Activated CD4-positive, alpha-beta T cell treated with anti-CD3 and anti-CD28 coated beads, Interleukin-2, amount 10 ng/mL, durations not matched to agents 24 days and 14 days (primary cell): ENCODE measurements around the gene MYH10. TPM values are rescaled to one million over a fixed set of nuclear protein-coding genes. Genes with fewer than 3 reads are reported as not detected.
A peak's percentile ranks its signal among the peaks of the same experiment; 100 is the strongest.

ENCODE experiments used
- DNase-seq: peaks from one replicate; pipeline ENCODE4 v3.0.0; 2022
- H3K27ac Mint-ChIP-seq: one replicate; pipeline ENCODE4 v1.8.0; 2022; ENCODE audit warnings: mild to moderate bottlenecking, mixed read lengths
- H3K27me3 Mint-ChIP-seq: one replicate; pipeline ENCODE4 v1.8.0; 2022; ENCODE audit warnings: mixed read lengths
- H3K36me3 Mint-ChIP-seq: one replicate; pipeline ENCODE4 v1.8.0; 2022; ENCODE audit warnings: low read depth, mild to moderate bottlenecking, mixed read lengths
- H3K4me1 Mint-ChIP-seq: one replicate; pipeline ENCODE4 v1.8.0; 2021; ENCODE audit warnings: mixed read lengths
- H3K4me3 Mint-ChIP-seq: one replicate; pipeline ENCODE4 v1.8.0; 2022; ENCODE audit warnings: mild to moderate bottlenecking, moderate library complexity, mixed read lengths
- H3K9me3 Mint-ChIP-seq: one replicate; pipeline ENCODE4 v1.8.0; 2021; ENCODE audit warnings: mixed read lengths
- intact Hi-C: fragments of 100-400 bp; cut with micrococcal nuclease; formaldehyde crosslinking; loops from one replicate; pipeline ENCODE4 v1.15.1; 2023
- total RNA-seq: library from RNA; stranded (reverse); gene quantifications from 2 replicates; pipeline ENCODE4 v1.2.3, GENCODE V29; 2022

The MYH10 gene
- total RNA-seq, 1 donor from 2014 or later, result 19.4 TPM

DNA sequence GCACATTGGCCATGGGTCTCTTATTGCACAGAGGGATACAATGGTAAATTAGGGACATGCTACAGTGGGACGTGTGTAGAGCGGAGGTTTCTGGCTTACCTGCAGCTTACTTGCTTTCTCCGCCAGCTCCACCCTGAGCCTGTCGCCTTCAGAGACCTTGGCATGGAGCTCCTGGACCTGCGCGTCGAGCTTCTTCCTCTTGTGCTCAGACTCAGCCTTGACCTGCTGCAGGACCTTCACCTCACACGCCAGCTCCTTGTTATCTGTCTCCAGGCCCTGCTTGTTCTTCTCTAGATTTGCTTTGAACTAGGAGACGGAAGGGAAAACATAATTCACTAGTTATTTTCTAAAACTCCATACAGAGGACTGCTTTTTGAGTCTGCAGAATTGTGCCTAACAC, 131.4 kb downstream of the MYH10 start:
- intact Hi-C loops, result no loop called here
- H3K9me3 Mint-ChIP-seq, result no peaks in the 10 kb centered on the region
- H3K4me1 Mint-ChIP-seq, result peaks cover 2% of the 10 kb centered on the region
- no peak overlapping the region for H3K4me3 Mint-ChIP-seq
- no peaks in the 10 kb centered on the region for H3K27me3 Mint-ChIP-seq
- H3K36me3 Mint-ChIP-seq, result no peaks in the 10 kb centered on the region
- no peak for DNase-seq
- H3K27ac Mint-ChIP-seq, result no peak overlapping the region

DNA sequence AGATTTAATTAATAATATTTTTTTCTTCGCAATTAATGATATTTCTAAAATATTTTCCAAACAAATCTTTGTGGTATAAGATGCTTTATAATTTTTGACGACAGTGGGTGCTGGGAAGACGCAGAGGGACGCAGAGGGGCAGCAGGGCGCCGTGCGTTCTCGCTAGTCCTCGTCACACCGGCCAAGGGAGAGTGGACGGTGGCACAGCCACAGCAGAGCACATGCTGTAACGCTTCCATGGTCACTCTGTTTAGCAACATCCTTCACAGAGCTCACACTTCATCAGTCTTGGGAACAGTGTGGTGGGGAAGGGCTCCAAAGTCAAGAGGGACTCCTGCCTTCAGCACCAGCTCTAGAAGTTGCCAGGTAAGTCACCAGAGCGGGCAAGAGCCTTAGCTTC, 134.4 kb downstream of the MYH10 start:
- H3K27ac Mint-ChIP-seq, result no peak overlapping the region
- H3K4me1 Mint-ChIP-seq, result peaks cover 2% of the 10 kb centered on the region
- H3K36me3 Mint-ChIP-seq, result peaks cover 3% of the 10 kb centered on the region
- no peaks in the 10 kb centered on the region for H3K9me3 Mint-ChIP-seq
- no peak overlapping the region for H3K4me3 Mint-ChIP-seq
- no peaks in the 10 kb centered on the region for H3K27me3 Mint-ChIP-seq
- intact Hi-C loops, result no loop called here
- DNase-seq, result no peak

DNA sequence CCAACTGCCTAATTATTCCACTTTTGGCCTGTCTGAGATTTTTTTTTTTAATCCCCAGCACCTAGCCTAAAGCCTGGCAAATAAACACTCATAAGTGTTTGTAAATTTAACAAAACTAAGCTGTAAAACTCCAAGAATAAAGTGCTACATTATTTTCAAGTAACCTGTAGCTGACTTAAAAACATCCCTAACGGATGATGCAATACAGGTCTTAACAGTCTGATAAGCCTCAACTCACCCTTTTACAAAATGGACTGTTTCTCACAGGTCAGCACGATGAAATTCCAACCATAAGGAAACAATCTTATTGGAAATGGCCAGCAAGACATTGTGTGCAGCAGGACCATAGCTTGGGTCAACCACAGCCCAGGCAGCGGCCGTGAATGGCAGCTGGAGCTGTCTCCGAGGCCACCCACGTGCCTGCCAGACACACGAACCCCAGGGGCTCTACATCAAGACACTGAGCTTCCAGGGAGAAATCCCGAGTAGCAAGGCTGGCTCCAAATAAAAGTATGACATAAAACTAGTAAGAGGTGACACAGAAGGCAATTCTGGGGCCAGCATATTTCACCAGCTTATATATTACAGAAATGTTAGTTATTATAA, 135.9 kb downstream of the MYH10 start:
- no peak overlapping the region for H3K4me3 Mint-ChIP-seq
- DNase-seq, result no peak
- no peaks in the 10 kb centered on the region for H3K9me3 Mint-ChIP-seq
- intact Hi-C loops, result no loop called here
- H3K27me3 Mint-ChIP-seq, result no peaks in the 10 kb centered on the region
- peaks cover 5% of the 10 kb centered on the region for H3K36me3 Mint-ChIP-seq
- no peak overlapping the region for H3K27ac Mint-ChIP-seq
- peaks cover 2% of the 10 kb centered on the region for H3K4me1 Mint-ChIP-seq

DNA sequence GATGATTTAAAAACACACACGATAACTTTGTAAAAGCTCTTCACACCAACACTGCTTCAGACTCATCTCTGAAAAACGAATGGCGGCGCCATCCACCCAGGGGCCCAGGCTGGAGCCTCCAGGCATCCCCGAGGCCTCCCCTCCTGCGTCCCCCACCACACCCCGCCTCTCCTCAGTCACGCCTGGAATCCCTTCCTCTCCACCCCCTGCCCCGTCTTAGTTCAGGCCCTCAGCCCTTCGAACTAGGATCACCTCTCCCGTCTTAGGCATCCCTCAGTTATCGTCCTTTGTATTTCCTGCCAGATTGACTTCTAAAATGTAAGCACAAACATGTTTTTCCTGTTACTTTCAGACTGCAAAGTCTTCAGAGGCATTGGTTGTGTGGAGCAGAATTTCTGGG, 136.5 kb downstream of the MYH10 start:
- Mint-ChIP-seq H3K27me3 (no peaks in the 10 kb centered on the region), H3K4me1 (no peaks in the 10 kb centered on the region), H3K36me3 (peaks cover 5% of the 10 kb centered on the region), H3K27ac (no peak overlapping the region), H3K9me3 (no peaks in the 10 kb centered on the region), H3K4me3 (no peak overlapping the region)
- DNase-seq, result no peak
- intact Hi-C loops, result no loop called here

DNA sequence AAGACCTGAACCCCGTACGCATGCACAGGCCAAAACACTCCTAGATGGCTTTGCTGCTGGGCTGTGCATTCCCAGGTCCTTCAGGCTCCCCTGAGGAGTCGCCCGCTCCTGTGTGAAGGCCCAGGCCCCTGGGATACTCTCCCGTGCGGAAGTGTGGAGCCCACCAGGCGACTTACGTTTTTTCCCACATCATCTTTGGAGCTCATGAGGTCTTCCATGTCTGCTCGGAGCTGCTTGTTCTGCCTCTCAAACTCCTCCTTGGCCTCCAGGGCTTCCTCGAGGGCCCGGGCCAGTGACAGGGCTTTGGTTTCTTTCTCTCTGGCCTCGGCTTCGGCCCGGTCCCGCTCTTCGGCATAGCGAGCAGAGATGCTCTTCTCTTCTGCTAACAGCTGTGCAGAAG, 138.4 kb downstream of the MYH10 start:
- H3K4me1 Mint-ChIP-seq, result no peaks in the 10 kb centered on the region
- H3K27ac Mint-ChIP-seq, result no peak overlapping the region
- no peaks in the 10 kb centered on the region for H3K27me3 Mint-ChIP-seq
- H3K4me3 Mint-ChIP-seq, result no peak overlapping the region
- no peak for DNase-seq
- H3K36me3 Mint-ChIP-seq, result peaks cover 8% of the 10 kb centered on the region
- H3K9me3 Mint-ChIP-seq, result no peaks in the 10 kb centered on the region
- intact Hi-C loops, result no loop called here

DNA sequence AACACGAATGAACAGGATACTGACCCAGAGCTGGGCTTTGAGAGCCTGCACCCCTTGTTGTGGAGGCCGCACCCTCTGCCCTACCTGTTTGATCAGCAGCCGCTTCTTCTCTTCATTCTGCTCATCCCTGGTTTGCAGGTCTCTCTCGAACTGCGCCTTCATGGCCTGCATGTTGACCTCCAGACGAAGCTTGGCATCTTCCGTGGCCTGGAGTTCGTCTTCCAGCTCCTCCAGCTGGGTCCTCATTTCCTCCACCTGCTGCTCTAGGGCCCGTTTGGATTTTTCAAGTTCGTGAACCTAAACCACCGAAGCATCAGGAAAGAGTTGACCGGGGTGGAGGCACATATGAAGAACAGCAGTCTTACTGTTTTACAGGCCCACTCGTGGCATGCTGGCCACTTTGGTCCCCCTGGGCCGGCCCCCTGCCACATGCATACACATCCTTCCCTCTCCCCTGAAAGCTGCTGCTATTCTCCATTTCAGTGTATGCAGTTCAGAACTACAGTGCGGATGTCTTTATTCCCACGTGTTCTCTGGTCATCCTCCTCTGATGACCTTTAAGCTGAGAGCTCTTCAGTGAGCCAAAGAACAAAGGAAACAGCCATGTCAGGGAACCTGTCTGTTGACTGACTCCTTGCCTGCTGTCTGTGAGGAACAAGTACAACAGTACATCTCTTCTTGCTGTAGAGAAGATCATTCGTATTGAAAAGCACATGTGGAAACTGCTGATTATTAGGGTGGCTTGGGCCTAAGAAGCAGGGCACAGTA, 140.1 kb downstream of the MYH10 start:
- H3K4me1 Mint-ChIP-seq, result no peaks in the 10 kb centered on the region
- H3K36me3 Mint-ChIP-seq, result peaks cover 16% of the 10 kb centered on the region
- no peak overlapping the region for H3K27ac Mint-ChIP-seq
- DNase-seq, result no peak
- no peak overlapping the region for H3K4me3 Mint-ChIP-seq
- no peaks in the 10 kb centered on the region for H3K27me3 Mint-ChIP-seq
- intact Hi-C loops, result no loop called here
- H3K9me3 Mint-ChIP-seq, result no peaks in the 10 kb centered on the region

DNA sequence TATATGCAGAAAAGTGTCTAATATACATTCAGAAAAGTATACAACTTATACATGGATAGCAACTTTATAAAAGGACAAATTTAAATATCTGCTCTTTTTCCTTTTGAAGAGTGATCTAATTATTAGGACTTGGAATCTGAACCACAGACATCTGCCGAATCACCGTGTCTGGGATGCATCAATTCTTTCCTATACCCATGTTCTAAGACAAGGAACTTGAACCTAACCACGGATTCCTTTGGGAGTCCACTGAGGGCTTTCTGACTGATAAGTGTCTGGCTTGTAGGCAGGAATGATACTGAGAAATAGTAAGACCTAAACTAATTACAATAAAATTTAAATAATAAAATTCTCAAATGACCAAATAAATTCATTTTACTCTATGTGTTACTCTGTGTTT, 140.7 kb downstream of the MYH10 start:
- H3K27ac Mint-ChIP-seq, result no peak overlapping the region
- H3K36me3 Mint-ChIP-seq, result peaks cover 18% of the 10 kb centered on the region
- H3K4me1 Mint-ChIP-seq, result no peaks in the 10 kb centered on the region
- no peak overlapping the region for H3K4me3 Mint-ChIP-seq
- no peaks in the 10 kb centered on the region for H3K27me3 Mint-ChIP-seq
- H3K9me3 Mint-ChIP-seq, result no peaks in the 10 kb centered on the region
- intact Hi-C loops, result no loop called here
- DNase-seq, result no peak

DNA sequence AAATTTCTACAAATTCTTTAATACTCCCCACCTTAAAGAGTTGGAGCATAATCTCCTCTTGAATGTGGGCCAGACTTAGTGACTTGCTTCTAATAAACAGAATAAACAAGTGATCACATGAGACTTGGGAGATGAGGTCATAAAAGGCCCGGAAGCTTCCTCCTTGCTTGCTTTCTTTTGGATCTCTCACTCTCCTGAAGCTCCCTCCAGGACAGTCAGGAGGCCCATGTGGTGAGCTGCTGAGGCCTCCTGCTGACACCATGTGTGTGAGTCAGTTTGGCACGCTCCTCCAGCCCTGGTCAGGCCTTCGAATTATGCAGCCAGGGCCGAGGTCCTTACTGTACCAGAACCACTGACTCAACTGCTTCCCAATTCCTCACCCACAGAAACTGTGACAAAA, 141.6 kb downstream of the MYH10 start:
- DNase-seq, result no peak
- H3K36me3 Mint-ChIP-seq, result peaks cover 23% of the 10 kb centered on the region
- H3K27ac Mint-ChIP-seq, result no peak overlapping the region
- intact Hi-C loops, result no loop called here
- H3K27me3 Mint-ChIP-seq, result no peaks in the 10 kb centered on the region
- H3K4me1 Mint-ChIP-seq, result no peaks in the 10 kb centered on the region
- H3K4me3 Mint-ChIP-seq, result no peak overlapping the region
- H3K9me3 Mint-ChIP-seq, result no peaks in the 10 kb centered on the region

DNA sequence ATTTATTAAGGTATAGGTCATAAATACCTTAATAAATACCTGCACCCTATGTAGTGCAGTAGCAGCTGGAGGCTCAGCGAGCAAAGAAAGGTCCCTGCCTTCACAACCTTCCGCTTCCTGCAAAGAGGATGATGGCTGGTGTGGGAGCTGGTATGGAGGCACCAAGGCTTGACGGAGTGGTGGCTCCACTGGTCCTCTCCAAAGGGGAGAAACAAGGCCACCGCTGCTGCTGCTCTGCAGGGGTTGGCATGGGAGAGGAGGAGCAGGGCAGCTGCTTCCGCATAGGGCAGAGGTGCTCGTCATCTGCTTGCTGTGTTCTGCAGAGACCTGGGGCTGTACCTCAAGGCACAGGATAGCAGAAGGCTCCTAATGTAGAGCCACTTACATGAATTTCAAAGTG, 142.0 kb downstream of the MYH10 start:
- H3K4me3 Mint-ChIP-seq, result no peak overlapping the region
- no peaks in the 10 kb centered on the region for H3K9me3 Mint-ChIP-seq
- H3K27ac Mint-ChIP-seq, result no peak overlapping the region
- intact Hi-C loops, result no loop called here
- H3K36me3 Mint-ChIP-seq, result peaks cover 27% of the 10 kb centered on the region
- DNase-seq, result no peak
- H3K27me3 Mint-ChIP-seq, result no peaks in the 10 kb centered on the region
- H3K4me1 Mint-ChIP-seq, result no peaks in the 10 kb centered on the region

DNA sequence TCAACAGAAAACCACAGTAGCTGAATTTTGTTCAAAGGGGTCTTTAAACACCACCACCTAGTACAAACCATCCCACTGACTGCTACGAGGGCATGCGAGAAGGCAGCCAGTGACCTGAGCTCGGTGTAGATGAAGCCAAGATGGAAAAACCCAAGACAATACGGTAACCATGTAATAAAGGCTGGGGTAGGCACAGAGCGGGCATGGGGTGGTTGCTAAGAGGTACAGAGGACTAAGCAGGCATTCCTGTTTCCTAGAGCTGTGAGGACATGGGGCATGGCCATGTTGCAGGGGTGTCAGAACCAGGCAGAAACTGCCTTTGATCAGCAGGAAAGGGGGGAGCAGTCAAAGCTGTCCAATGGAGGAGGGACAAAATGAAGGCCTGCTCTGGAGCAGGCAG, 142.8 kb downstream of the MYH10 start:
- no peaks in the 10 kb centered on the region for H3K4me1 Mint-ChIP-seq
- H3K4me3 Mint-ChIP-seq, result no peak overlapping the region
- H3K27ac Mint-ChIP-seq, result peak overlapping the region; percentile 55
- peaks cover 34% of the 10 kb centered on the region for H3K36me3 Mint-ChIP-seq
- no peaks in the 10 kb centered on the region for H3K27me3 Mint-ChIP-seq
- peaks cover 5% of the 10 kb centered on the region for H3K9me3 Mint-ChIP-seq
- intact Hi-C loops, result no loop called here
- DNase-seq, result no peak

DNA sequence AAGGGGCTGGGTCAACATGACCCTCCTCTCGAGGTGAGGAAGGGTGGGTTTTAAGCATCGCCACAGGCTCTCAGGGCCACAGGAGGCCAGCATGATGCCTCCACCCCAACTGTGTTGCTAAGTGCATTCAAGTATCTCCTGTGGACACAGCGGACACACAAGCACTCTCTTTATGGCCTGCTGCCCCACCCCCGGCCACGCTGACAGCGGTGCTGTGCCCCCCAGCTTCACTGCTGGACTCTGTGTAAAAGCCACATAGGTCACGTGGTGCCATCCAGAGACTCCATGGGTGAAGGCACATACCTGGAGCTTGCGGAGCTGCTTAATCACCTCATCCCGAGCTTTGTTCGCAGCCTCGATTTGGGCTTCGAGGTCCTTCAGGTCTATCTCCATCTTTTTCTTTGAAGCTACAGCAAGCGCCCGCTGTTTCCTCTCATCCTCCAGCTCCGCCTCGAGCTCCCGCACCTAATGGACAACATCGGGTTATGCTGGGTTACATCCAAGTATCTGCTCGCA, 143.3 kb downstream of the MYH10 start:
- intact Hi-C loops, result no loop called here
- H3K27ac Mint-ChIP-seq, result no peak overlapping the region
- H3K4me3 Mint-ChIP-seq, result no peak overlapping the region

DNA sequence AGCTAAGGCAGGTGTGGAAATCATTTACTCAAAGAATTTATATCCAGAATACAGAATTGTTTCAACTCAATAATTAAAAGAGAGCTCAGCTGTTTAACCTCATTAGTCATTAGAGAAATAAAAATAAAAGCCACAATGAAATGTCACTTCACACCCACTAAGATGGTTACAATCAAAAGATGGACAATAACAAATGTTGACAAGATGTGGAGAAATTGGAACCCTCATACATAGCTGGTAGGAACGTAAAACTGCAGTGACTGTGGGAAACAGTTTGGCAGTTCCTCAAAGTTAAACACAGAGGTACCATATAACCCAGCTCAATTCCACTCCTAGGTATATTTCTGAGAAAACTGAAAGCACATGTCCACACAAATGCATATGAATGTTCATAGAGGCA, 145.0 kb downstream of the MYH10 start:
- Mint-ChIP-seq H3K9me3 (peaks cover 6% of the 10 kb centered on the region), H3K27me3 (no peaks in the 10 kb centered on the region), H3K36me3 (peaks cover 50% of the 10 kb centered on the region), H3K27ac (no peak overlapping the region), H3K4me1 (no peaks in the 10 kb centered on the region), H3K4me3 (no peak overlapping the region)
- intact Hi-C loops, result no loop called here
- no peak for DNase-seq

More for the DNA sequence above, 143.3 kb downstream of the MYH10 start:
- no peaks in the 10 kb centered on the region for H3K27me3 Mint-ChIP-seq
- DNase-seq, result no peak
- H3K9me3 Mint-ChIP-seq, result peaks cover 6% of the 10 kb centered on the region
- H3K36me3 Mint-ChIP-seq, result peaks cover 40% of the 10 kb centered on the region
- H3K4me1 Mint-ChIP-seq, result no peaks in the 10 kb centered on the region

DNA sequence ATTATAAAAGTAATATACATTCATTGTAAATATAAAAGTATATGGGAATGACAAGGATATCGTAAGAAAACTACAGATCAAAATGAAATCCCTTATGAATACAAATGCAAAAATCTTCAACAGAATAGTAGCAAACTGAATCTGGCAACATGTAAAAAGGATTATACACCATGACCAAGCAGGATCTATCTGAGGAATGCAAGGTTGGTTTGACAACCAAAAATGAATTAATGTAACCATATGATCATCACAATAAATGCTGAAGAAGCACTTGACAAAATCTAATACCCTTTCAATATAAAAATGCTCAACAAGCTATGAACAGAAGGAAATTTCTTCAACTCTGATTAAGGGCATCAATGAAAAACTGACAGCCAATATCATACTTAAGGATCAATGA, 146.1 kb downstream of the MYH10 start:
- Mint-ChIP-seq H3K27me3 (no peaks in the 10 kb centered on the region), H3K4me1 (no peaks in the 10 kb centered on the region), H3K27ac (no peak overlapping the region), H3K9me3 (peaks cover 6% of the 10 kb centered on the region), H3K4me3 (no peak overlapping the region), H3K36me3 (peaks cover 48% of the 10 kb centered on the region)
- DNase-seq, result no peak
- intact Hi-C loops, result no loop called here

DNA sequence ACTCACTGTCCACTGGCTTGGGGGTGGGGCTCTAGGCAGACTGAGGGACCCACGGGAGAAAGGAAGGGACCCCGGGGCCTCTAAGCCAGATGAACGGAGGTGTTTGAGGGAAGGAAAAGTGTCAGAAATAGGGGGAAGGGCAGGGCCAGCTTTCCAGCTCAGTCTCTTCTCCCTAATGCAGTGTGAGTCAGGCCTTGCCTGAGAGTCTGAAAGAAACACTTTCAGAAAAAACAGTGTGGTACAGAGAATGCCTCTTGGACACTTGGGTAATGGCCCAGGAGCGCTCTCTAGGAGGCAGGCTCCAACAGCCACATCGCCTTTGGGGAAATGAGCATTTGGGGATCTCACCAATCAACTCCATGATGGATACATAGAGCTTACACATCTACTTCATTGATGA, 148.0 kb downstream of the MYH10 start:
- peaks cover 6% of the 10 kb centered on the region for H3K9me3 Mint-ChIP-seq
- no peak overlapping the region for H3K27ac Mint-ChIP-seq
- no peaks in the 10 kb centered on the region for H3K27me3 Mint-ChIP-seq
- intact Hi-C loops, result no loop called here
- DNase-seq, result no peak
- peaks cover 52% of the 10 kb centered on the region for H3K36me3 Mint-ChIP-seq
- H3K4me3 Mint-ChIP-seq, result no peak overlapping the region
- no peaks in the 10 kb centered on the region for H3K4me1 Mint-ChIP-seq
